Mucosa of rectum (tissue), 2 donors: ENCODE data around the gene TUFT1.
A peak's percentile ranks its signal among the peaks of the same experiment; 100 is the strongest.

Source experiments
- H3K27ac ChIP-seq, 2 donors: one replicate each; pipeline ENCODE4 v1.7.0; 2013; ENCODE audit warnings: inconsistent platforms in 2 of 2, low read depth in 2 of 2, low read length in 2 of 2
- H3K27me3 ChIP-seq, 2 donors: one replicate each; pipeline ENCODE4 v1.7.0; 2013; ENCODE audit warnings: low read length in 2 of 2; ENCODE audit not compliant: control insufficient read depth in 2 of 2, insufficient read depth in 2 of 2
- H3K36me3 ChIP-seq, 2 donors: one replicate each; pipeline ENCODE4 v1.7.0; 2013; ENCODE audit warnings: low read length in 2 of 2; ENCODE audit not compliant: control insufficient read depth in 2 of 2, insufficient read depth in 2 of 2
- H3K4me1 ChIP-seq, 2 donors: one replicate each; pipeline ENCODE4 v1.7.0; 2013; ENCODE audit warnings: low read length in 2 of 2, mild to moderate bottlenecking in 1 of 2; ENCODE audit not compliant: control insufficient read depth in 2 of 2, insufficient read depth in 2 of 2
- H3K4me3 ChIP-seq, 2 donors: one replicate each; pipeline ENCODE4 v1.7.0; 2013; ENCODE audit warnings: low read length in 2 of 2
- H3K9ac ChIP-seq, 2 donors: one replicate each; pipeline ENCODE4 v1.7.0; 2013; ENCODE audit warnings: low read length in 2 of 2, low read depth in 1 of 2, mild to moderate bottlenecking in 1 of 2
- H3K9me3 ChIP-seq, 2 donors: one replicate each; pipeline ENCODE4 v1.7.0; 2013; ENCODE audit warnings: low read length in 2 of 2; ENCODE audit not compliant: control insufficient read depth in 2 of 2
- donor health status: healthy.
- donor health status: Normal muscosa, but diverticular disease.

Gene TUFT1

GRCh38 chr1:151574575-151575529 lies 34.7 kb downstream of the TUFT1 start:
- Histone ChIP-seq H3K9ac (no peak overlapping the region), H3K36me3 (peaks cover 39 to 45% of the 10 kb centered on the region in 2 donors), H3K27me3 (no peaks in the 10 kb centered on the region), H3K4me3 (no peak overlapping the region), H3K27ac (no peak overlapping the region), H3K4me1 (peaks cover 2 to 4% of the 10 kb centered on the region in 2 donors), H3K9me3 (no peaks in the 10 kb centered on the region)

DNA sequence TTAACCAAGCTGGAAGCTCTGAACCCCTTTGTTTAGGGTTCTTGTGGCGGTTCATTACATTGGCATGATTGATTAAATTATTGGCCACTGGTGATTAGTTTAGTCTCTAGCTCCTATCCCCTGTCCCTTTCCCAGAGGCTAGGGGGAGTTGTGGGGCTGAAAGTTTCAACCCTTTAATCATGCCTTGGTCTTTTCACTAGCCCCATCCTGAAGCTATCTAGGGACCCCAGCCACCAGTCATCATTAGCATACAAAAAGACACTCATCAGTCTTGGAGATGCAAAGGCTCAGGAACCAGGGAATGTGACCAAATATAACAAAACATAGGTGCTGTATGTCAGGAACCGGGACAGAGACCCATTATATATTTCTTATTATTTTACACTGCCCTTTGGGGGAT lies 37.1 kb downstream of the TUFT1 start:
- Histone ChIP-seq H3K27me3 (no peaks in the 10 kb centered on the region), H3K4me3 (no peak overlapping the region), H3K4me1 (no peaks in the 10 kb centered on the region), H3K27ac (no peak overlapping the region), H3K9me3 (no peaks in the 10 kb centered on the region), H3K9ac (no peak overlapping the region), H3K36me3 (peaks cover 50 to 64% of the 10 kb centered on the region in 2 donors)

DNA sequence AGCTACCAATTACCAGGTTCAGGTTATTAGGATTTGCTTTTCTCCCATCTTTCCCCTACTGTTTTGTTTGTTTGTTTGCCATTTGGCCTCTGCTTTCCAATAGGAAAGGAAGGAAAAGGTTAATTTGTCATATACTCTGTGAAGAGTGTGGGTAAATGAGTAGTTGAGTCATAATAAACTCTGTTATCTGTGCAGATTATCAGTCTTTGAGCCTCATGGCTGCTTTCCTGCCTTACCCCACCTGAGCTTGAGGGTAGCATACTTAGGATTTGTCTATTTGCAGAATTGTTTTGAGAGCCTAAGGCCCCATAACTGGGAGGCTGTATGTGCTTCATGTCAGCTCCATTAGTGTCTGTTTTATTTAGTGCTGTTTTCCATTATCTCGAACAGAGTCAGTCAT lies 38.8 kb downstream of the TUFT1 start:
- Histone ChIP-seq H3K27ac (no peak overlapping the region), H3K36me3 (peaks cover 54 to 58% of the 10 kb centered on the region in 2 donors), H3K4me3 (no peak overlapping the region), H3K27me3 (no peaks in the 10 kb centered on the region), H3K9ac (no peak overlapping the region), H3K4me1 (no peaks in the 10 kb centered on the region), H3K9me3 (no peaks in the 10 kb centered on the region)

GRCh38 chr1:151579436-151580225 lies 39.5 kb downstream of the TUFT1 start:
- Histone ChIP-seq H3K36me3 (peaks cover 49 to 52% of the 10 kb centered on the region in 2 donors), H3K9me3 (no peaks in the 10 kb centered on the region), H3K9ac (no peak overlapping the region), H3K4me1 (no peaks in the 10 kb centered on the region), H3K27me3 (no peaks in the 10 kb centered on the region), H3K4me3 (no peak overlapping the region), H3K27ac (no peak overlapping the region)

DNA sequence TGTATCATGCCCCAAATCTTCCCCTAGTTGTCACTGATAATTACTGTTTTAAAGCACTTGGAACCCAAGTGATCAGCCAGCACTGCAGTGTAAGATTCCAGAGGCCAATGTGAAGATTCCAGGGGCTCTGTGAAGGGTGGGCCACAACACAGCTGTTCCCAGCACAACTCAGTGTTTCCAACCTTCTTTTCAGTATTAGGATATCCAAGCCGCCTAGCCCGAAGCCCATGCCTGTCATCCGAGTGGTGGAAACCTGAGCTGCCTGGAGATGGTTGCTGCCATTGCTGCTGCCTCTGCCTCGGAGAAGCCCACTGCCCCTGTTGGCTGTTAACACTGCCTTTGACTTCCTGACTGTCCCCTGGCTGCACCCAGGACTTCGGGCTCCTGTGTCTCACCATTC lies 41.3 kb downstream of the TUFT1 start:
- Histone ChIP-seq H3K36me3 (peaks cover 40 to 42% of the 10 kb centered on the region in 2 donors), H3K27ac (no peak overlapping the region), H3K9me3 (no peaks in the 10 kb centered on the region), H3K4me1 (peaks cover 0 to 5% of the 10 kb centered on the region in 2 donors), H3K27me3 (no peaks in the 10 kb centered on the region), H3K9ac (no peak overlapping the region), H3K4me3 (no peak overlapping the region)

- H3K4me3 ChIP-seq = no peak overlapping the region
- no peak overlapping the region for H3K27ac ChIP-seq
- H3K4me1 ChIP-seq = peaks cover 0 to 5% of the 10 kb centered on the region in 2 donors
- H3K36me3 ChIP-seq = peaks cover 40 to 42% of the 10 kb centered on the region in 2 donors
- no peaks in the 10 kb centered on the region for H3K27me3 ChIP-seq
- H3K9ac ChIP-seq = no peak overlapping the region
- H3K9me3 ChIP-seq = no peaks in the 10 kb centered on the region
Measured at GRCh38 chr1:151581921-151582320, 41.8 kb downstream of the TUFT1 start.

GRCh38 chr1:151583796-151584195 lies 43.7 kb downstream of the TUFT1 start:
- peaks cover 27 to 35% of the 10 kb centered on the region in 2 donors for H3K36me3 ChIP-seq
- no peak overlapping the region for H3K9ac ChIP-seq
- no peak overlapping the region for H3K4me3 ChIP-seq
- no peaks in the 10 kb centered on the region for H3K9me3 ChIP-seq
- peak overlapping the region in 1 of 2 donors; percentile 4 for H3K27ac ChIP-seq
- peaks cover 0 to 5% of the 10 kb centered on the region in 2 donors for H3K4me1 ChIP-seq
- H3K27me3 ChIP-seq = no peaks in the 10 kb centered on the region

- Histone ChIP-seq H3K9ac (no peak overlapping the region), H3K4me1 (peaks cover 0 to 5% of the 10 kb centered on the region in 2 donors), H3K27ac (peak overlapping the region in 1 of 2 donors; percentile 4), H3K27me3 (no peaks in the 10 kb centered on the region), H3K36me3 (peaks cover 24 to 31% of the 10 kb centered on the region in 2 donors), H3K4me3 (no peak overlapping the region), H3K9me3 (no peaks in the 10 kb centered on the region)
Measured at GRCh38 chr1:151584278-151584677, 44.2 kb downstream of the TUFT1 start.

DNA sequence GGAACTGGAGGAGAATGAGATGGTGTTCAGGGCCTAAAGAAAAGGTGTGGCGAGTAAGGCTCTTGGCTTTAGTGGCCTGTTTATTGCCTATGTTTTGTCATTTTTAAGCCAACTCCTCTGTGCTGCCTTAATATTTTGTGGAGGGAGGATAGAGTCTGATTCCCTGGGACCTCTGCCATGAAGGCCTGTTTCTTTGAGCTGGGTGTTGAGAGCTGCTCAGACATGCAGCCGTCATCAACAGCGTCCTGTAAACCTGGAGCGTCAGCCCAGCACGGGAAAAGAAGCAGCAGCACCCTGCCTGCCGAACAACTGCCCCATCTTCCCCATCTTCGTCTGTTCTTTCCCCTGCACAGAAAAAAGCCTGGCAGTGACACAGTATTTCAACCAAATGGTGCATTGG lies 44.7 kb downstream of the TUFT1 start:
- Histone ChIP-seq H3K9me3 (no peaks in the 10 kb centered on the region), H3K4me1 (peaks cover 0 to 5% of the 10 kb centered on the region in 2 donors), H3K27ac (no peak overlapping the region), H3K36me3 (peaks cover 19 to 26% of the 10 kb centered on the region in 2 donors), H3K27me3 (no peaks in the 10 kb centered on the region), H3K9ac (no peak overlapping the region), H3K4me3 (no peak overlapping the region)

DNA sequence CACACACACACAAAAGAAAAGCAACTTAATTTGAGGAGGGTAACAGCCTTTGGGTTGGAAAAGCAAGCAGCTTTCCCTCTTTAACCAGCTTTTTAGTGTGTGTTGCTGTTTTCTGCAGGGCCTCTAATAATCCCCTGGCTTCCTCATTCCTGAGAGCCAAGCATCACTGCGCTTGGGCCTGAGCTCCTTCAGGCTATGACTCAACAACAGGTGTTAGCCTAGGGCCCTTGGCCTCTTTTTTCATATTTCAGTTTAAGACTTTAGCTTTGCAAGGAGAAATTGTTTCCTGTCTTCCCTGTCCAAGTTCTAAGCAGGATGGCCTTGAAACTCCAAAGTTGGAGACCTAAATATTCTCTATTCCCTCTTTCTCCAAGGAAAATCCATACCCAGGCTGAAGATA lies 45.5 kb downstream of the TUFT1 start:
- no peak overlapping the region for H3K27ac ChIP-seq
- peaks cover 15 to 19% of the 10 kb centered on the region in 2 donors for H3K36me3 ChIP-seq
- H3K9ac ChIP-seq = no peak overlapping the region
- H3K9me3 ChIP-seq = no peaks in the 10 kb centered on the region
- no peak overlapping the region for H3K4me3 ChIP-seq
- H3K27me3 ChIP-seq = no peaks in the 10 kb centered on the region
- H3K4me1 ChIP-seq = peaks cover 0 to 5% of the 10 kb centered on the region in 2 donors
